HEK293 (cell line): ENCODE measurements around the gene WNT6.

ENCODE experiments used
- CTCF ChIA-PET: fragments of 350-600 bp; formaldehyde crosslinking; extraction: SDS; loops from one replicate; lab custom pipeline; 2021; ENCODE audit warnings: antibody characterized with exemption; lab: Yijun Ruan, JAX
- POLR2A ChIA-PET: fragments of 300-600 bp; formaldehyde crosslinking; extraction: SDS; loops from one replicate; lab custom pipeline; 2020; ENCODE audit warnings: antibody characterized with exemption, inconsistent platforms; lab: Yijun Ruan, JAX
- H3K27ac ChIP-seq: fragments of 200-500 bp; sonication (Bioruptor generic); 2 replicates; pipeline ENCODE4 v1.5.1; 2014; ENCODE audit warnings: low read depth, low read length, control low read depth, inconsistent platforms; ENCODE audit errors: extremely low read depth
- H3K36me3 ChIP-seq, 2 experiments: fragments of 200-500 bp in 1 of 2; sonication (Bioruptor generic) in 1 of 2; 1 replicate in 1 of 2; 2 replicates in 1 of 2; pipeline ENCODE4 v1.5.1; 2014 to 2017; ENCODE audit warnings: inconsistent platforms in 2 of 2, low read length in 2 of 2; ENCODE audit not compliant: control insufficient read depth in 2 of 2, insufficient read depth in 1 of 2
- H3K4me1 ChIP-seq: fragments of 200-500 bp; sonication (Bioruptor generic); 2 replicates; pipeline ENCODE4 v1.5.1; 2014; ENCODE audit warnings: mild to moderate bottlenecking, low read length, inconsistent platforms; ENCODE audit not compliant: control insufficient read depth, insufficient read depth
- H3K4me3 ChIP-seq: 2 replicates; pipeline ENCODE4 v1.5.1; 2011; ENCODE audit warnings: low read depth, mild to moderate bottlenecking, control low read depth, low read length, moderate library complexity
- H3K9me3 ChIP-seq: fragments of 200-500 bp; sonication (Bioruptor generic); 2 replicates; pipeline ENCODE4 v1.5.1; 2014; ENCODE audit warnings: low read depth, low read length, inconsistent platforms; ENCODE audit not compliant: control insufficient read depth, insufficient read depth
- GLI2 ChIP-seq: fragments of 450-650 bp; formaldehyde crosslinking; IDR thresholded peaks from 2 replicates; pipeline ENCODE4; 2017; ENCODE audit warnings: missing biosample characterization, missing genetic modification characterization, low read depth, borderline replicate concordance
- KLF9 ChIP-seq: fragments of 450-650 bp; formaldehyde crosslinking; IDR thresholded peaks from 2 replicates; pipeline ENCODE4 v1.5.1; 2016; ENCODE audit warnings: missing biosample characterization, missing genetic modification characterization, low read depth
- MYNN ChIP-seq: fragments of 450-650 bp; formaldehyde crosslinking; IDR thresholded peaks from 2 replicates; pipeline ENCODE4 v1.5.1; 2016; ENCODE audit warnings: missing biosample characterization, missing genetic modification characterization, borderline replicate concordance
- SCRT2 ChIP-seq: fragments of 450-650 bp; formaldehyde crosslinking; IDR thresholded peaks from 2 replicates; pipeline ENCODE4 v1.5.1; 2016; ENCODE audit warnings: missing biosample characterization, missing genetic modification characterization
- ZBTB1 ChIP-seq: fragments of 450-650 bp; formaldehyde crosslinking; IDR thresholded peaks from 2 replicates; pipeline ENCODE4 v1.5.1; 2016; ENCODE audit warnings: missing biosample characterization, missing genetic modification characterization
- ZBTB7A ChIP-seq: fragments of 450-650 bp; formaldehyde crosslinking; IDR thresholded peaks from 2 replicates; pipeline ENCODE4 v1.5.1; 2016; ENCODE audit warnings: low read depth, missing biosample characterization, missing genetic modification characterization
- ZFP37 ChIP-seq: fragments of 450-650 bp; formaldehyde crosslinking; IDR thresholded peaks from 2 replicates; pipeline ENCODE4 v1.5.1; 2016; ENCODE audit warnings: missing biosample characterization, missing genetic modification characterization
- ZNF16 ChIP-seq: fragments of 450-650 bp; formaldehyde crosslinking; IDR thresholded peaks from 2 replicates; pipeline ENCODE4 v1.5.1; 2016; ENCODE audit warnings: low read depth, missing biosample characterization, missing genetic modification characterization
- ZNF174 ChIP-seq: fragments of 450-650 bp; formaldehyde crosslinking; IDR thresholded peaks from 2 replicates; pipeline ENCODE4 v1.5.0; 2017; ENCODE audit warnings: missing biosample characterization, mild to moderate bottlenecking, missing genetic modification characterization
- ZNF416 ChIP-seq: fragments of 450-650 bp; formaldehyde crosslinking; IDR thresholded peaks from 2 replicates; pipeline ENCODE4 v1.5.1; 2016; ENCODE audit warnings: missing biosample characterization, missing genetic modification characterization
- ZNF48 ChIP-seq: fragments of 450-650 bp; formaldehyde crosslinking; IDR thresholded peaks from 2 replicates; pipeline ENCODE4 v1.5.1; 2016; ENCODE audit warnings: missing biosample characterization, missing genetic modification characterization
- ZNF561 ChIP-seq: fragments of 450-650 bp; IDR thresholded peaks from 2 replicates; pipeline ENCODE4 v1.5.1; 2018; ENCODE audit warnings: missing biosample characterization, missing genetic modification characterization, borderline replicate concordance
- ZNF596 ChIP-seq: fragments of 450-650 bp; IDR thresholded peaks from 2 replicates; pipeline ENCODE4 v1.5.0; 2018; ENCODE audit warnings: missing biosample characterization, mild to moderate bottlenecking, missing genetic modification characterization, moderate library complexity
- TF ChIP-seq, protein P1 (sequence below): fragments of 450-650 bp; formaldehyde crosslinking; IDR thresholded peaks from 2 replicates; pipeline ENCODE4 v1.5.1; 2016; ENCODE audit warnings: missing biosample characterization, missing genetic modification characterization, low read depth
- TF ChIP-seq, protein P2 (sequence below): fragments of 450-650 bp; formaldehyde crosslinking; IDR thresholded peaks from 2 replicates; pipeline ENCODE4 v1.5.1; 2016; ENCODE audit warnings: missing biosample characterization, missing genetic modification characterization
- TF ChIP-seq, protein P3 (sequence below): fragments of 450-650 bp; formaldehyde crosslinking; conservative IDR thresholded peaks from 2 replicates; pipeline ENCODE4 v1.5.1; 2016; ENCODE audit warnings: low read depth, missing biosample characterization, missing genetic modification characterization
- TF ChIP-seq, protein P4 (sequence below): fragments of 450-650 bp; IDR thresholded peaks from 2 replicates; pipeline ENCODE4 v1.5.1; 2018; ENCODE audit warnings: missing biosample characterization, mild to moderate bottlenecking, missing genetic modification characterization

WNT6 gene

DNA sequence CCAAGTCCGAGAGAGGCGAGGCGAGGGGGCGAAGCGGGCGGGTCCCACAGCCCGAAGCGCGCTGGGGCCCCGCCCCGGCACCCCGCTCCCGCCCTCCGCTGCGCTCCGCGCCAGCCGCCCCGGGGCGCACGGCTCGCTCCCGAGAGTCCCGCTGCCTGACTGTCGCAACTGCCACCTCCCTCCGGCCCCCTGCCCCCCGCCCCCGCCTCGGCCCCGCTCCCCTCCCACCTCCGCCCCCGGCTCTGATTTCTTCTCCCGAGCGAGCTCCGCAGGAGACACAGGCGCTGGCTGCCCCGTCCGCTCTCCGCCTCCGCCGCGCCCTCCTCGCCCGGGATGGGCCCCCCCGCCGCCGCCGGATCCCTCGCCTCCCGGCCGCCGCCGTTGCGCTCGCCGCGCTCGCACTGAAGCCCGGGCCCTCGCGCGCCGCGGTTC lies at the start of gene WNT6:
WNT6 (plus strand) TSS at position 250 of the 432 bp plus-strand sequence. CDS start 233 bp downstream, outside the sequence.
- peaks cover 16% of the 10 kb centered on the region for H3K4me1 ChIP-seq
- POLR2A ChIA-PET = interaction anchor here (0.5 to 0.6 kb wide), 2 partner anchors 39 to 257 kb away, joined by 3 to 5 read pairs; no protein-coding TSS in a partner anchor
- H3K4me3 ChIP-seq = peak within 1 kb of the TSS; percentile 40
- no peak for TF ChIP-seq ZBTB1 (tag by site-specific recombination)
- TF ChIP-seq ZNF174 (tag by site-specific recombination) = no peak
- TF ChIP-seq ZNF416 (tag by site-specific recombination) = no peak
- TF ChIP-seq ZBTB7A (tag by site-specific recombination) = no peak
- TF ChIP-seq, protein P1, sequence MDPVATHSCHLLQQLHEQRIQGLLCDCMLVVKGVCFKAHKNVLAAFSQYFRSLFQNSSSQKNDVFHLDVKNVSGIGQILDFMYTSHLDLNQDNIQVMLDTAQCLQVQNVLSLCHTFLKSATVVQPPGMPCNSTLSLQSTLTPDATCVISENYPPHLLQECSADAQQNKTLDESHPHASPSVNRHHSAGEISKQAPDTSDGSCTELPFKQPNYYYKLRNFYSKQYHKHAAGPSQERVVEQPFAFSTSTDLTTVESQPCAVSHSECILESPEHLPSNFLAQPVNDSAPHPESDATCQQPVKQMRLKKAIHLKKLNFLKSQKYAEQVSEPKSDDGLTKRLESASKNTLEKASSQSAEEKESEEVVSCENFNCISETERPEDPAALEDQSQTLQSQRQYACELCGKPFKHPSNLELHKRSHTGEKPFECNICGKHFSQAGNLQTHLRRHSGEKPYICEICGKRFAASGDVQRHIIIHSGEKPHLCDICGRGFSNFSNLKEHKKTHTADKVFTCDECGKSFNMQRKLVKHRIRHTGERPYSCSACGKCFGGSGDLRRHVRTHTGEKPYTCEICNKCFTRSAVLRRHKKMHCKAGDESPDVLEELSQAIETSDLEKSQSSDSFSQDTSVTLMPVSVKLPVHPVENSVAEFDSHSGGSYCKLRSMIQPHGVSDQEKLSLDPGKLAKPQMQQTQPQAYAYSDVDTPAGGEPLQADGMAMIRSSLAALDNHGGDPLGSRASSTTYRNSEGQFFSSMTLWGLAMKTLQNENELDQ (tag by site-specific recombination) = no peak
- no peak for TF ChIP-seq ZFP37
- no peak for TF ChIP-seq ZNF596
- TF ChIP-seq MYNN (tag by site-specific recombination) = no peak
- TF ChIP-seq, protein P2, sequence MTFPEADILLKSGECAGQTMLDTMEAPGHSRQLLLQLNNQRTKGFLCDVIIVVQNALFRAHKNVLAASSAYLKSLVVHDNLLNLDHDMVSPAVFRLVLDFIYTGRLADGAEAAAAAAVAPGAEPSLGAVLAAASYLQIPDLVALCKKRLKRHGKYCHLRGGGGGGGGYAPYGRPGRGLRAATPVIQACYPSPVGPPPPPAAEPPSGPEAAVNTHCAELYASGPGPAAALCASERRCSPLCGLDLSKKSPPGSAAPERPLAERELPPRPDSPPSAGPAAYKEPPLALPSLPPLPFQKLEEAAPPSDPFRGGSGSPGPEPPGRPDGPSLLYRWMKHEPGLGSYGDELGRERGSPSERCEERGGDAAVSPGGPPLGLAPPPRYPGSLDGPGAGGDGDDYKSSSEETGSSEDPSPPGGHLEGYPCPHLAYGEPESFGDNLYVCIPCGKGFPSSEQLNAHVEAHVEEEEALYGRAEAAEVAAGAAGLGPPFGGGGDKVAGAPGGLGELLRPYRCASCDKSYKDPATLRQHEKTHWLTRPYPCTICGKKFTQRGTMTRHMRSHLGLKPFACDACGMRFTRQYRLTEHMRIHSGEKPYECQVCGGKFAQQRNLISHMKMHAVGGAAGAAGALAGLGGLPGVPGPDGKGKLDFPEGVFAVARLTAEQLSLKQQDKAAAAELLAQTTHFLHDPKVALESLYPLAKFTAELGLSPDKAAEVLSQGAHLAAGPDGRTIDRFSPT (tag by site-specific recombination) = no peak
- TF ChIP-seq ZNF561 (tag by site-specific recombination) = no peak
- TF ChIP-seq, protein P3, sequence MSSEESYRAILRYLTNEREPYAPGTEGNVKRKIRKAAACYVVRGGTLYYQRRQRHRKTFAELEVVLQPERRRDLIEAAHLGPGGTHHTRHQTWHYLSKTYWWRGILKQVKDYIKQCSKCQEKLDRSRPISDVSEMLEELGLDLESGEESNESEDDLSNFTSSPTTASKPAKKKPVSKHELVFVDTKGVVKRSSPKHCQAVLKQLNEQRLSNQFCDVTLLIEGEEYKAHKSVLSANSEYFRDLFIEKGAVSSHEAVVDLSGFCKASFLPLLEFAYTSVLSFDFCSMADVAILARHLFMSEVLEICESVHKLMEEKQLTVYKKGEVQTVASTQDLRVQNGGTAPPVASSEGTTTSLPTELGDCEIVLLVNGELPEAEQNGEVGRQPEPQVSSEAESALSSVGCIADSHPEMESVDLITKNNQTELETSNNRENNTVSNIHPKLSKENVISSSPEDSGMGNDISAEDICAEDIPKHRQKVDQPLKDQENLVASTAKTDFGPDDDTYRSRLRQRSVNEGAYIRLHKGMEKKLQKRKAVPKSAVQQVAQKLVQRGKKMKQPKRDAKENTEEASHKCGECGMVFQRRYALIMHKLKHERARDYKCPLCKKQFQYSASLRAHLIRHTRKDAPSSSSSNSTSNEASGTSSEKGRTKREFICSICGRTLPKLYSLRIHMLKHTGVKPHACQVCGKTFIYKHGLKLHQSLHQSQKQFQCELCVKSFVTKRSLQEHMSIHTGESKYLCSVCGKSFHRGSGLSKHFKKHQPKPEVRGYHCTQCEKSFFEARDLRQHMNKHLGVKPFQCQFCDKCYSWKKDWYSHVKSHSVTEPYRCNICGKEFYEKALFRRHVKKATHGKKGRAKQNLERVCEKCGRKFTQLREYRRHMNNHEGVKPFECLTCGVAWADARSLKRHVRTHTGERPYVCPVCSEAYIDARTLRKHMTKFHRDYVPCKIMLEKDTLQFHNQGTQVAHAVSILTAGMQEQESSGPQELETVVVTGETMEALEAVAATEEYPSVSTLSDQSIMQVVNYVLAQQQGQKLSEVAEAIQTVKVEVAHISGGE (tag by site-specific recombination) = no peak
- no peak for TF ChIP-seq KLF9 (tag by site-specific recombination)
- no peak for TF ChIP-seq SCRT2 (tag by site-specific recombination)
- TF ChIP-seq ZNF48 = no peak
- no peak for TF ChIP-seq ZNF16 (tag by site-specific recombination)
- no peak for TF ChIP-seq GLI2 (tag by site-specific recombination)
- TF ChIP-seq, protein P4, sequence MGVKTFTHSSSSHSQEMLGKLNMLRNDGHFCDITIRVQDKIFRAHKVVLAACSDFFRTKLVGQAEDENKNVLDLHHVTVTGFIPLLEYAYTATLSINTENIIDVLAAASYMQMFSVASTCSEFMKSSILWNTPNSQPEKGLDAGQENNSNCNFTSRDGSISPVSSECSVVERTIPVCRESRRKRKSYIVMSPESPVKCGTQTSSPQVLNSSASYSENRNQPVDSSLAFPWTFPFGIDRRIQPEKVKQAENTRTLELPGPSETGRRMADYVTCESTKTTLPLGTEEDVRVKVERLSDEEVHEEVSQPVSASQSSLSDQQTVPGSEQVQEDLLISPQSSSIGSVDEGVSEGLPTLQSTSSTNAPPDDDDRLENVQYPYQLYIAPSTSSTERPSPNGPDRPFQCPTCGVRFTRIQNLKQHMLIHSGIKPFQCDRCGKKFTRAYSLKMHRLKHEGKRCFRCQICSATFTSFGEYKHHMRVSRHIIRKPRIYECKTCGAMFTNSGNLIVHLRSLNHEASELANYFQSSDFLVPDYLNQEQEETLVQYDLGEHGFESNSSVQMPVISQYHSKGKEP (tag by site-specific recombination) = no peak
- TF ChIP-seq, all 188 proteins: peak for 0
- peak within 1 kb of the TSS; percentile 47; the same call in 1 of the 2 replicates for H3K27ac ChIP-seq
- H3K9me3 ChIP-seq = no peaks in the 10 kb centered on the region
- no peaks in the 10 kb centered on the region for H3K36me3 ChIP-seq
- CTCF ChIA-PET = interaction anchor here (1.1 to 10.4 kb wide), 6 partner anchors 10 to 121 kb away, joined by 3 to 115 read pairs (median 10); no protein-coding TSS in a partner anchor
